Measurements from ENCODE around the gene KMT2C.

KMT2C gene

DNA sequence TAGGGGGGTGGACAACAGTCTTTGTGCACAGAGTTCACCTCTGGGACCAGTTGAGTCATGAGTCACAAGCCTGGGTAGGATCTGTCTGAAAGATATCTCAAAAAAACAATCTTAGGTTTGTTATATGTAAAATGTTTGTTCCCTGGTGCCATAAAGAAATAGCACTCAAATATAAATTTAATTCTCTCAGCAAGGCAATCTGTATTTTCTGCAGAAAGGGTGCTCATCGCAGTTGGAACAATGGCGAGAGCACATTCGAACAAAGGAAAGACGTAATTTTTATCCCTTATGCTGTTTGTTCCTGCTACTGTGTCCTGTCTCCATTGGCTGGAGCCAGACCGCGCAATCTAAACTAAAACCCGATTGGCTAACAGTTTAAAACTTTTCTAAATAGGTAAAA is 346.6 kb downstream of the KMT2C start:
- no peak for DNase-seq

DNA sequence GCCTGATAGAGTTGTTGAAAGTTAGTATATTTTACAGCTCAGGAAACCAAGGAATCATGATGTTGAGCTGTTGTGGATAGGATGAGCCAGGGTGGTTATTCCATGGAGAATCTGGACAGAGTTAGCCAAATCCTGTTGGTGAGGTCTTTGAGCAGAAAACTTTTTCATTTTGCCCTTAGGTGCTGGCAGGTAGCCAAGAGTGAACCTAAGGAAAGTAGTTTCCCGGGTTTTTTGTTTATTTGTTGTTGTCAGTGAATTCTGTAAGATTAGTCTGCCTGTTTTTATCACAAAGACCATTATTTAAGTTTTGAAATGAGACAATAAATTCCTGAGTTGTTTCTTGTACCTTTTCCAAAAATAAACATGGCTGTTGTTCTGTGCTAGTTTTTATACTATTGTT is 349.3 kb downstream of the KMT2C start:
- no peak for DNase-seq

DNA sequence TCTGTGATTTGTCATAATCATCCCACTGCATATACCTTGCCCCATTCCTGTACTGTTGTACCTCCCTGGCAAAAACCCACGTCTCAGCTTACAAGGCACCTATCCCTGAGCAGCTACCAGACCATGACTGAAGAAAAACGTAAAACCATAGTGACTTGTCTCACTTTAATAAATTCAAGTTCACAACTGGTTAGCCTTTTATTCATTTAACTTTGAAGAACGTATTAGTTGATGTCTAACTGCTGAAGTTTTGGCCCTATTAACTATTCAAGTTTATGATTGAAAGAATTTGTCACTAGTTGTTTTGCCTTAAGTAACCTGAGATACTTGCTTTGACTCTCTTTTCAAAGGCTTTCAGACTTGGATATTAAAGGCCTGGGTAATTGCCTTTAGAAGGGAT is 350.7 kb downstream of the KMT2C start:
- no peak for DNase-seq

All from femur (tissue), 1 donor.